IMR-90 (cell line): Measurements from ENCODE around the gene SLX4IP. TPM values are rescaled to one million over a fixed set of nuclear protein-coding genes. Genes with fewer than 3 reads are reported as not detected.

ENCODE experiments used
- ATAC-seq: fragments of 200-7000 bp; cut with Tn5 transposase; 2 replicates; pipeline ENCODE4 v1.9.1; 2020; ENCODE audit warnings: low read depth, mild to moderate bottlenecking, moderate library complexity
- BruUV-seq: library from RNA; stranded (reverse); fragments of 400-500 nt; replicated peaks from 2 replicates; lab custom pipeline; 2021; lab: Mats Ljungman, UMichigan
- CTCF ChIA-PET: fragments of 300-600 bp; formaldehyde crosslinking; extraction: SDS; loops from one replicate; lab custom pipeline; 2021; ENCODE audit warnings: antibody characterized with exemption; lab: Yijun Ruan, JAX
- POLR2A ChIA-PET: fragments of 300-600 bp; sonication (Branson Sonifier 250); formaldehyde crosslinking; loops from one replicate; lab custom pipeline; 2022; ENCODE audit warnings: antibody characterized with exemption; ENCODE audit not compliant: unreplicated experiment; lab: Charles Lee
- DNase-seq: peaks from one replicate; pipeline ENCODE4 v3.0.0; 2013
- H2AFZ ChIP-seq: replicated peaks from 2 replicates; pipeline ENCODE3; 2013; ENCODE audit warnings: low read length, mild to moderate bottlenecking; ENCODE audit not compliant: poor library complexity
- H2AK5ac ChIP-seq: 2 replicates; pipeline ENCODE4 v1.6.1; 2013; ENCODE audit warnings: low read depth, low read length, inconsistent platforms
- H2AK9ac ChIP-seq: replicated peaks from 2 replicates; pipeline ENCODE3; 2013; ENCODE audit warnings: mild to moderate bottlenecking, low read depth, low read length, moderate library complexity; ENCODE audit not compliant: poor library complexity
- H2BK120ac ChIP-seq: 2 replicates; pipeline ENCODE4 v1.6.1; 2013; ENCODE audit warnings: low read depth, low read length, inconsistent platforms
- H2BK15ac ChIP-seq: 3 replicates; pipeline ENCODE4 v1.6.1; 2013; ENCODE audit warnings: low read depth, low read length, inconsistent platforms
- H2BK20ac ChIP-seq: 2 replicates; pipeline ENCODE4 v1.6.1; 2013; ENCODE audit warnings: low read depth, mild to moderate bottlenecking, inconsistent platforms, low read length, moderate library complexity
- H2BK5ac ChIP-seq: 2 replicates; pipeline ENCODE4 v1.6.1; 2013; ENCODE audit warnings: mild to moderate bottlenecking, low read depth, low read length, inconsistent platforms; ENCODE audit not compliant: poor library complexity, severe bottlenecking
- H3K14ac ChIP-seq: replicated peaks from 2 replicates; pipeline ENCODE4 v1.6.1; 2013; ENCODE audit warnings: low read depth, low read length, inconsistent platforms
- H3K18ac ChIP-seq: 2 replicates; pipeline ENCODE4 v1.6.1; 2013; ENCODE audit warnings: low read depth, low read length, control low read depth
- H3K23ac ChIP-seq: 2 replicates; pipeline ENCODE4 v1.6.1; 2013; ENCODE audit warnings: low read depth, low read length, inconsistent platforms
- H3K27ac ChIP-seq: 2 replicates; pipeline ENCODE4 v1.5.1; 2013; ENCODE audit warnings: mild to moderate bottlenecking, control low read depth, low read length; ENCODE audit not compliant: insufficient read depth
- H3K27me3 ChIP-seq: 2 replicates; pipeline ENCODE4 v1.6.1; 2013; ENCODE audit warnings: low read length; ENCODE audit not compliant: control insufficient read depth, insufficient read depth
- H3K36me3 ChIP-seq: 2 replicates; pipeline ENCODE4 v1.6.1; 2013; ENCODE audit warnings: low read length, mixed read lengths; ENCODE audit not compliant: control insufficient read depth, insufficient read depth
- H3K4ac ChIP-seq: 2 replicates; pipeline ENCODE4 v1.6.1; 2013; ENCODE audit warnings: low read depth, low read length, inconsistent platforms
- H3K4me1 ChIP-seq: 2 replicates; pipeline ENCODE4 v1.6.1; 2013; ENCODE audit warnings: low read length, mixed read lengths; ENCODE audit not compliant: control insufficient read depth, insufficient read depth
- H3K4me2 ChIP-seq: 2 replicates; pipeline ENCODE4 v1.6.1; 2013; ENCODE audit warnings: low read depth, mild to moderate bottlenecking, control low read depth, low read length, moderate library complexity
- H3K4me3 ChIP-seq: 2 replicates; pipeline ENCODE4 v1.5.1; 2013; ENCODE audit warnings: low read depth, mild to moderate bottlenecking, control low read depth, low read length, moderate library complexity; ENCODE audit not compliant: insufficient read depth
- H3K56ac ChIP-seq: 2 replicates; pipeline ENCODE4 v1.6.1; 2013; ENCODE audit warnings: low read length, inconsistent platforms; ENCODE audit not compliant: insufficient read depth; ENCODE audit errors: extremely low read depth
- H3K79me1 ChIP-seq, 2 experiments: 2 replicates each; pipeline ENCODE4 v1.6.1; 2013; ENCODE audit warnings: low read length in 2 of 2, inconsistent platforms in 1 of 2, low read depth in 1 of 2
- H3K9ac ChIP-seq: 2 replicates; pipeline ENCODE4 v1.6.1; 2013; ENCODE audit warnings: low read depth, low read length, control low read depth
- H3K9me1 ChIP-seq: 2 replicates; pipeline ENCODE4 v1.6.1; 2013; ENCODE audit warnings: low read length, inconsistent platforms; ENCODE audit not compliant: insufficient read depth
- H3K9me3 ChIP-seq: 2 replicates; pipeline ENCODE4 v1.6.1; 2013; ENCODE audit warnings: low read length; ENCODE audit not compliant: control insufficient read depth, insufficient read depth
- H4K20me1 ChIP-seq: 2 replicates; pipeline ENCODE4 v1.6.1; 2013; ENCODE audit warnings: low read length, inconsistent platforms; ENCODE audit not compliant: insufficient read depth
- H4K5ac ChIP-seq: 2 replicates; pipeline ENCODE4 v1.6.1; 2013; ENCODE audit warnings: mild to moderate bottlenecking, low read depth, low read length, control low read depth
- H4K8ac ChIP-seq, 2 experiments: 2 replicates each; pipeline ENCODE4 v1.6.1; 2013; ENCODE audit warnings: low read depth in 2 of 2, low read length in 2 of 2, control low read depth in 1 of 2, inconsistent platforms in 1 of 2
- H4K91ac ChIP-seq: 2 replicates; pipeline ENCODE4 v1.6.1; 2013; ENCODE audit warnings: low read depth, low read length, inconsistent platforms; ENCODE audit not compliant: insufficient read depth
- BHLHE40 ChIP-seq: fragments of 150-350 bp; IDR thresholded peaks from 2 replicates; pipeline ENCODE4 v1.6.1; 2016; ENCODE audit warnings: mild to moderate bottlenecking, low read depth, low read length
- CEBPB ChIP-seq: IDR thresholded peaks from 2 replicates; pipeline ENCODE4 v1.6.1; 2012; ENCODE audit warnings: low read depth, low read length, improper control_type of control experiment
- CHD1 ChIP-seq: IDR thresholded peaks from 2 replicates; pipeline ENCODE4 v1.6.1; 2012; ENCODE audit warnings: low read depth, low read length, improper control_type of control experiment
- FOS ChIP-seq: fragments of 150-350 bp; IDR thresholded peaks from 2 replicates; pipeline ENCODE4 v1.6.1; 2016; ENCODE audit warnings: low read depth, low read length
- MAFK ChIP-seq: IDR thresholded peaks from 2 replicates; pipeline ENCODE4 v1.6.1; 2012; ENCODE audit warnings: low read depth, low read length, improper control_type of control experiment
- MAZ ChIP-seq: IDR thresholded peaks from 2 replicates; pipeline ENCODE4 v1.6.1; 2012; ENCODE audit warnings: low read depth, mild to moderate bottlenecking, low read length, improper control_type of control experiment, moderate library complexity, borderline replicate concordance
- MXI1 ChIP-seq: IDR thresholded peaks from 2 replicates; pipeline ENCODE4 v1.6.1; 2012; ENCODE audit warnings: low read depth, mild to moderate bottlenecking, low read length, moderate library complexity, borderline replicate concordance
- POLR2A ChIP-seq: IDR thresholded peaks from 2 replicates; pipeline ENCODE4 v1.6.1; 2012; ENCODE audit warnings: mild to moderate bottlenecking, low read depth, low read length
- RAD21 ChIP-seq: IDR thresholded peaks from 2 replicates; pipeline ENCODE4 v1.6.1; 2012; ENCODE audit warnings: low read length, improper control_type of control experiment
- RCOR1 ChIP-seq: IDR thresholded peaks from 2 replicates; pipeline ENCODE4 v1.6.1; 2012; ENCODE audit warnings: mild to moderate bottlenecking, low read length, improper control_type of control experiment; ENCODE audit not compliant: insufficient replicate concordance
- RFX5 ChIP-seq: IDR thresholded peaks from 2 replicates; pipeline ENCODE4 v1.8.0; 2012; ENCODE audit warnings: low read depth, mild to moderate bottlenecking, low read length, moderate library complexity
- SMC3 ChIP-seq: fragments of 150-350 bp; IDR thresholded peaks from 2 replicates; pipeline ENCODE4 v1.6.1; 2016; ENCODE audit warnings: low read depth, mild to moderate bottlenecking, antibody characterized with exemption, low read length, moderate library complexity
- WGBS, 2 experiments: methylation state at CpG; one replicate each; pipeline versions ENCODE4 v1.1.5 to v1.1.7; 2013; ENCODE audit warnings: missing lambda C conversion rate in 2 of 2; ENCODE audit not compliant: insufficient read length in 1 of 2; ENCODE audit errors: extremely low coverage in 2 of 2; 5-methylcytosine and 5-hydroxymethylcytosine counted together
- dilution Hi-C: fragments of 300-500 bp; cut with HindIII; formaldehyde crosslinking; loops from one replicate; pipeline ENCODE4 v1.14.3; 2018; ENCODE audit warnings: low sequenced_read_pairs; ENCODE audit not compliant: unreplicated experiment
- in situ Hi-C: fragments of 300-500 bp; cut with MboI; formaldehyde crosslinking; loops from 3 replicates; pipeline ENCODE4 v1.14.3; 2019; ENCODE audit warnings: low sequenced_read_pairs, inconsistent platforms, mixed read lengths
- intact Hi-C: fragments of 100-400 bp; cut with micrococcal nuclease; formaldehyde crosslinking; loops from 2 replicates; pipeline ENCODE4 v1.10.0; 2022
- polyA plus RNA-seq, 3 experiments: library from polyadenylated mRNA; depleted of rRNA; stranded (reverse); fragments of >200 nt; gene quantifications; 2 replicates each; pipeline ENCODE4 v1.2.3, GENCODE V29; 2012; ENCODE audit warnings: low replicate concordance in 1 of 3
- total RNA-seq: library from RNA; depleted of rRNA; stranded (reverse); fragments of >200 nt; gene quantifications from 2 replicates; pipeline ENCODE4 v1.2.3, GENCODE V29; 2012
- TF ChIP-seq, protein P1 (sequence below): fragments of 150-350 bp; IDR thresholded peaks from 2 replicates; pipeline ENCODE4 v1.6.1; 2017; ENCODE audit warnings: mild to moderate bottlenecking, antibody characterized with exemption, low read length, low read depth
- TF ChIP-seq, protein P2 (sequence below): conservative IDR thresholded peaks from 2 replicates; pipeline ENCODE4 v1.5.1; 2012; ENCODE audit warnings: mild to moderate bottlenecking, low read depth, low read length, improper control_type of control experiment
- TF ChIP-seq, protein P3 (sequence below): fragments of 150-350 bp; IDR thresholded peaks from 2 replicates; pipeline ENCODE4 v1.6.1; 2016; ENCODE audit warnings: low read depth, mild to moderate bottlenecking, low read length, moderate library complexity, borderline replicate concordance

SLX4IP gene
- total and polyA plus RNA-seq, 2 of the 4 experiments (the other 2 are of a cell fraction), result 1.3 to 5.9 TPM

DNA sequence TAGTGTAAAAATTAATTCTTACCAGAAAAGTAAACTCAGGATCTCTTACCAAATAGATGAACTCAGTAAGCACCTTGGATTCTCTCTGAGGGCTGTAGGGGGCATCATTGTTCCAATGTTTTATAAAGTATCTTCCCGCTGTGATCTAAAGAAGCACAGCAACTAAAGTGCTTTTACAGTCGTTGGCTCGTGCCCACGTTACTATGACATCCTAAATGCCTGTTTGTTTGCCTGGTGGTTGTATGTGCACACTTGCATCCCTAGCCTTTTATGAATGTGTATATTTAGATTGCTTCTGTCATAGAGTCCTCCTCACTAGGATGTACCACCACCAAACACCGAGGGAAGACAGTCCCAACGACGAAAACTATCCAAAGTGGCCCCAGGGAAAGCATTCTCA is 34.5 kb downstream of the SLX4IP start:
- Histone ChIP-seq H2AK9ac (no peak overlapping the region), H3K4ac (peak overlapping the region; percentile 53), H3K18ac (peak overlapping the region; percentile 42; the same call in 1 of the 2 replicates), H3K23ac (no peak overlapping the region), H3K14ac (0 out of 2 replicates have a peak overlapping the region, but pooled peaks have one; percentile 0), H3K9ac (no peak overlapping the region; the same call in 1 of the 2 replicates), H3K9me3 (0 out of 2 replicates have a peak, but pooled peaks cover 2% of the 10 kb centered on the region), H4K5ac (no peak overlapping the region), H3K4me1 (peaks cover 4% of the 10 kb centered on the region), H2BK5ac (no peak overlapping the region), H2AFZ (peak overlapping the region; percentile 25), H3K36me3 (0 out of 2 replicates have a peak, but pooled peaks cover 1% of the 10 kb centered on the region), H3K9me1 (no peaks in the 10 kb centered on the region), H3K27ac (no peak overlapping the region), H4K20me1 (no peaks in the 10 kb centered on the region), H3K56ac (no peak overlapping the region), H2AK5ac (peak overlapping the region; percentile 35; the same call in 1 of the 2 replicates), H3K4me3 (no peak overlapping the region), H3K79me1 (peaks cover 0 to 10% of the 10 kb centered on the region in 2 experiments; a peak in 2 of 4 replicates), H3K4me2 (0 out of 2 replicates have a peak overlapping the region, but pooled peaks have one; percentile 17), H3K27me3 (no peaks in the 10 kb centered on the region), H2BK15ac (no peak overlapping the region), H4K8ac (no peak overlapping the region; a peak in 1 of 4 replicates), H2BK20ac (peak overlapping the region; percentile 38; the same call in 1 of the 2 replicates), H2BK120ac (0 out of 2 replicates have a peak overlapping the region, but pooled peaks have one; percentile 32), H4K91ac (no peak overlapping the region)
- ATAC-seq (peak; percentile 80), DNase-seq (peak; percentile 87)
- no CpG with 5 or more reads among the region's 7 CpGs for WGBS, 2 experiments
- in situ Hi-C loops, result loop anchor here (10.0 kb wide), 2 partner anchors 805 to 1075 kb away; no protein-coding TSS in a partner anchor
- ChIA-PET CTCF (no interaction called here), POLR2A (no interaction called here)
- intact Hi-C loops, result loop anchor here (1.0 to 5.0 kb wide), 8 partner anchors 67 to 1075 kb away; no protein-coding TSS in a partner anchor
- dilution Hi-C loops, result no loop called here
- no TSS peak for BruUV-seq
- TF ChIP-seq, protein P1, sequence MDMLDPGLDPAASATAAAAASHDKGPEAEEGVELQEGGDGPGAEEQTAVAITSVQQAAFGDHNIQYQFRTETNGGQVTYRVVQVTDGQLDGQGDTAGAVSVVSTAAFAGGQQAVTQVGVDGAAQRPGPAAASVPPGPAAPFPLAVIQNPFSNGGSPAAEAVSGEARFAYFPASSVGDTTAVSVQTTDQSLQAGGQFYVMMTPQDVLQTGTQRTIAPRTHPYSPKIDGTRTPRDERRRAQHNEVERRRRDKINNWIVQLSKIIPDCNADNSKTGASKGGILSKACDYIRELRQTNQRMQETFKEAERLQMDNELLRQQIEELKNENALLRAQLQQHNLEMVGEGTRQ, result no peak
- TF ChIP-seq RAD21, result peak; percentile 77
- TF ChIP-seq MXI1, result no peak
- TF ChIP-seq POLR2A, result no peak
- TF ChIP-seq BHLHE40, result peak; percentile 33; the same call in 1 of the 2 replicates
- TF ChIP-seq FOS, result no peak
- peak; percentile 68 for TF ChIP-seq SMC3
- TF ChIP-seq CEBPB, result no peak
- no peak for TF ChIP-seq CHD1
- TF ChIP-seq, protein P2, sequence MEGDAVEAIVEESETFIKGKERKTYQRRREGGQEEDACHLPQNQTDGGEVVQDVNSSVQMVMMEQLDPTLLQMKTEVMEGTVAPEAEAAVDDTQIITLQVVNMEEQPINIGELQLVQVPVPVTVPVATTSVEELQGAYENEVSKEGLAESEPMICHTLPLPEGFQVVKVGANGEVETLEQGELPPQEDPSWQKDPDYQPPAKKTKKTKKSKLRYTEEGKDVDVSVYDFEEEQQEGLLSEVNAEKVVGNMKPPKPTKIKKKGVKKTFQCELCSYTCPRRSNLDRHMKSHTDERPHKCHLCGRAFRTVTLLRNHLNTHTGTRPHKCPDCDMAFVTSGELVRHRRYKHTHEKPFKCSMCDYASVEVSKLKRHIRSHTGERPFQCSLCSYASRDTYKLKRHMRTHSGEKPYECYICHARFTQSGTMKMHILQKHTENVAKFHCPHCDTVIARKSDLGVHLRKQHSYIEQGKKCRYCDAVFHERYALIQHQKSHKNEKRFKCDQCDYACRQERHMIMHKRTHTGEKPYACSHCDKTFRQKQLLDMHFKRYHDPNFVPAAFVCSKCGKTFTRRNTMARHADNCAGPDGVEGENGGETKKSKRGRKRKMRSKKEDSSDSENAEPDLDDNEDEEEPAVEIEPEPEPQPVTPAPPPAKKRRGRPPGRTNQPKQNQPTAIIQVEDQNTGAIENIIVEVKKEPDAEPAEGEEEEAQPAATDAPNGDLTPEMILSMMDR, result peak; percentile 68
- TF ChIP-seq, protein P3, sequence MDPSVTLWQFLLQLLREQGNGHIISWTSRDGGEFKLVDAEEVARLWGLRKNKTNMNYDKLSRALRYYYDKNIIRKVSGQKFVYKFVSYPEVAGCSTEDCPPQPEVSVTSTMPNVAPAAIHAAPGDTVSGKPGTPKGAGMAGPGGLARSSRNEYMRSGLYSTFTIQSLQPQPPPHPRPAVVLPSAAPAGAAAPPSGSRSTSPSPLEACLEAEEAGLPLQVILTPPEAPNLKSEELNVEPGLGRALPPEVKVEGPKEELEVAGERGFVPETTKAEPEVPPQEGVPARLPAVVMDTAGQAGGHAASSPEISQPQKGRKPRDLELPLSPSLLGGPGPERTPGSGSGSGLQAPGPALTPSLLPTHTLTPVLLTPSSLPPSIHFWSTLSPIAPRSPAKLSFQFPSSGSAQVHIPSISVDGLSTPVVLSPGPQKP, result no peak
- TF ChIP-seq RFX5, result no peak
- TF ChIP-seq MAZ, result no peak
- TF ChIP-seq RCOR1, result no peak
- no peak for TF ChIP-seq MAFK
